OCI-LY1 (cell line): Measurements from ENCODE around the gene MRFAP1.

Source experiments
- H2AFZ ChIP-seq: fragments of 200-600 bp; sonication (generic), shearing (Covaris generic); 2 replicates; pipeline ENCODE4 v1.6.0; 2014; ENCODE audit warnings: antibody characterized with exemption, mild to moderate bottlenecking, low read length
- H3F3A ChIP-seq: fragments of 200-600 bp; sonication (generic), shearing (Covaris generic); 2 replicates; pipeline ENCODE4 v1.6.0; 2014; ENCODE audit warnings: mild to moderate bottlenecking, antibody characterized with exemption, low read length, moderate library complexity; ENCODE audit not compliant: insufficient read depth
- H3K27ac ChIP-seq: fragments of 200-600 bp; sonication (generic); 2 replicates; pipeline ENCODE4 v1.5.1; 2014; ENCODE audit warnings: low read length, mixed run types, mild to moderate bottlenecking, low read depth; ENCODE audit not compliant: poor library complexity, severe bottlenecking
- H3K27me3 ChIP-seq: fragments of 200-600 bp; sonication (generic); 2 replicates; pipeline ENCODE4 v1.6.0; 2014; ENCODE audit warnings: antibody characterized with exemption, mild to moderate bottlenecking, low read length, moderate library complexity; ENCODE audit not compliant: insufficient read depth
- H3K36me3 ChIP-seq: fragments of 200-600 bp; sonication (generic); 2 replicates; pipeline ENCODE4 v1.6.1; 2014; ENCODE audit warnings: mild to moderate bottlenecking, antibody characterized with exemption, low read length, moderate library complexity, mixed read lengths; ENCODE audit not compliant: insufficient read depth
- H3K4me1 ChIP-seq: fragments of 200-600 bp; sonication (generic); 2 replicates; pipeline ENCODE4 v1.5.1; 2014; ENCODE audit warnings: mild to moderate bottlenecking, low read length, moderate library complexity; ENCODE audit not compliant: insufficient read depth, severe bottlenecking
- H3K4me2 ChIP-seq: fragments of 200-600 bp; sonication (generic), shearing (Covaris generic); 2 replicates; pipeline ENCODE4 v1.6.1; 2014; ENCODE audit warnings: low read length
- H3K4me3 ChIP-seq: fragments of 200-600 bp; sonication (generic); 2 replicates; pipeline ENCODE4 v1.5.1; 2014; ENCODE audit warnings: low read length, low read depth, mild to moderate bottlenecking, mixed read lengths; ENCODE audit not compliant: poor library complexity, severe bottlenecking
- H3K79me2 ChIP-seq: fragments of 200-600 bp; shearing (Covaris generic); 2 replicates; pipeline ENCODE4 v1.6.1; 2016; ENCODE audit warnings: mixed run types, low read length, mixed read lengths; ENCODE audit not compliant: insufficient read depth
- H3K9ac ChIP-seq: fragments of 200-600 bp; sonication (generic), shearing (Covaris generic); 2 replicates; pipeline ENCODE4 v1.6.1; 2014; ENCODE audit warnings: mild to moderate bottlenecking, low read length, mixed read lengths
- H3K9me2 ChIP-seq: fragments of 200-600 bp; sonication (generic), shearing (Covaris generic); 2 replicates; pipeline ENCODE4 v1.6.1; 2014; ENCODE audit warnings: low read depth, mild to moderate bottlenecking, low read length, mixed read lengths
- H3K9me3 ChIP-seq: fragments of 200-600 bp; shearing (Covaris generic); 2 replicates; pipeline ENCODE4 v1.6.1; 2014; ENCODE audit warnings: low read length, mixed read lengths
- H4K20me1 ChIP-seq: fragments of 200-600 bp; sonication (generic), shearing (Covaris generic); 2 replicates; pipeline ENCODE4 v1.6.0; 2016; ENCODE audit warnings: mild to moderate bottlenecking, low read length; ENCODE audit not compliant: insufficient read depth
- CTCF ChIP-seq: fragments of 200-600 bp; sonication (generic), shearing (Covaris generic); IDR thresholded peaks from 2 replicates; pipeline ENCODE4 v1.5.1; 2017; ENCODE audit warnings: mild to moderate bottlenecking, antibody characterized with exemption, low read length, moderate library complexity, mixed read lengths
- EZH2 ChIP-seq: fragments of 200-600 bp; sonication (generic), shearing (Covaris generic); IDR thresholded peaks from 2 replicates; pipeline ENCODE4 v1.8.0; 2017; ENCODE audit warnings: borderline replicate concordance, mixed run types, mild to moderate bottlenecking, antibody characterized with exemption, low read length, moderate library complexity, mixed read lengths

Gene MRFAP1

GRCh38 chr4:6640292-6641163, at the start of gene MRFAP1:
Gene MRFAP1, plus strand, starts transcription at chr4:6640685. Its CDS starts 178 bp downstream, at chr4:6640863.
- Histone ChIP-seq H3F3A (no peaks in the 10 kb centered on the region), H3K4me1 (peaks cover 13% of the 10 kb centered on the region), H2AFZ (no peak within 1 kb of the TSS), H3K36me3 (peaks cover 21% of the 10 kb centered on the region), H3K9me3 (no peaks in the 10 kb centered on the region), H3K27me3 (no peaks in the 10 kb centered on the region), H3K4me3 (peak within 1 kb of the TSS; percentile 98), H3K79me2 (peaks cover 12% of the 10 kb centered on the region; the same call in 1 of the 2 replicates), H4K20me1 (no peaks in the 10 kb centered on the region), H3K27ac (peak within 1 kb of the TSS; percentile 77), H3K4me2 (peak within 1 kb of the TSS; percentile 91), H3K9me2 (no peaks in the 10 kb centered on the region), H3K9ac (peak within 1 kb of the TSS; percentile 92)
- TF ChIP-seq EZH2 (no peak), CTCF (no peak)

- H3K36me3 ChIP-seq: no peaks in the 10 kb centered on the region
- TF ChIP-seq CTCF (no peak), EZH2 (no peak)
- H3K4me1 ChIP-seq: peaks cover 26% of the 10 kb centered on the region
- peak overlapping the region; percentile 41 for H3K4me2 ChIP-seq
- no peaks in the 10 kb centered on the region for H4K20me1 ChIP-seq
- no peaks in the 10 kb centered on the region for H3F3A ChIP-seq
- no peaks in the 10 kb centered on the region for H3K9me3 ChIP-seq
- H3K9me2 ChIP-seq: no peaks in the 10 kb centered on the region
- no peaks in the 10 kb centered on the region for H3K27me3 ChIP-seq
- no peak overlapping the region; the same call in 1 of the 2 replicates for H3K9ac ChIP-seq
- H2AFZ ChIP-seq: no peak overlapping the region
- H3K79me2 ChIP-seq: no peaks in the 10 kb centered on the region
- peak overlapping the region; percentile 90 for H3K27ac ChIP-seq
- H3K4me3 ChIP-seq: peak overlapping the region; percentile 7
Measured at GRCh38 chr4:6591313-6591712, 49.2 kb upstream of the MRFAP1 start.

- H3K27me3 ChIP-seq: no peaks in the 10 kb centered on the region
- no peaks in the 10 kb centered on the region for H3F3A ChIP-seq
- peak overlapping the region; percentile 41 for H3K4me2 ChIP-seq
- H3K9me3 ChIP-seq: no peaks in the 10 kb centered on the region
- no peaks in the 10 kb centered on the region for H3K9me2 ChIP-seq
- no peaks in the 10 kb centered on the region for H3K36me3 ChIP-seq
- H4K20me1 ChIP-seq: no peaks in the 10 kb centered on the region
- TF ChIP-seq CTCF (peak; percentile 52; the same call in 1 of the 2 replicates), EZH2 (no peak)
- H3K4me1 ChIP-seq: peaks cover 29% of the 10 kb centered on the region
- no peaks in the 10 kb centered on the region for H3K79me2 ChIP-seq
- no peak overlapping the region for H2AFZ ChIP-seq
- peak overlapping the region; percentile 7 for H3K4me3 ChIP-seq
- H3K27ac ChIP-seq: peak overlapping the region; percentile 90
- H3K9ac ChIP-seq: peak overlapping the region; percentile 21; the same call in 1 of the 2 replicates
Measured at GRCh38 chr4:6591781-6592180, 48.7 kb upstream of the MRFAP1 start.
